Endometrial microvascular endothelial cells (primary cell): Measurements from ENCODE around the gene ZNF221. TPM values are rescaled to one million over a fixed set of nuclear protein-coding genes. Genes with fewer than 3 reads are reported as not detected.

ENCODE experiments used
- total RNA-seq: library from RNA; depleted of rRNA; stranded (reverse); fragments of >200 nt; gene quantifications from one replicate; pipeline ENCODE4 v1.2.3, GENCODE V29; 2015; ENCODE audit errors: inconsistent ontology term

The ZNF221 gene
- total RNA-seq, 1 donor from 2014 or later: 1.2 TPM

Other genes with a start within 250 kb of the ZNF221 start
- not detected for gene IRGC, start 235.2 kb upstream of the ZNF221 start, total RNA-seq
- 13.9 TPM for gene SMG9, start 196.3 kb upstream of the ZNF221 start, total RNA-seq
- 17.4 TPM for gene KCNN4, start 170.3 kb upstream of the ZNF221 start, total RNA-seq
- 0.09 TPM for gene LYPD5, start 148.8 kb upstream of the ZNF221 start, total RNA-seq
- gene ZNF283, start 123.9 kb upstream of the ZNF221 start, total RNA-seq: 1.6 TPM
- 1.1 TPM for gene ZNF404, start 67.3 kb upstream of the ZNF221 start, total RNA-seq
- gene ZNF45, start 15.9 kb upstream of the ZNF221 start, total RNA-seq: 10.5 TPM
- gene ZNF155, start 33.0 kb downstream of the ZNF221 start, total RNA-seq: 3.7 TPM
- 2.0 TPM for gene ZNF230, start 51.7 kb downstream of the ZNF221 start, total RNA-seq
- 0.56 TPM for gene ZNF222, start 74.2 kb downstream of the ZNF221 start, total RNA-seq
- gene ZNF223, start 100.8 kb downstream of the ZNF221 start, total RNA-seq: 10.2 TPM
- 0.93 TPM for gene ZNF284, start 120.9 kb downstream of the ZNF221 start, total RNA-seq
- gene ZNF224, start 143.1 kb downstream of the ZNF221 start, total RNA-seq: 6.5 TPM
- 1.6 TPM for gene ZNF225, start 162.2 kb downstream of the ZNF221 start, total RNA-seq
- gene ZNF234, start 190.3 kb downstream of the ZNF221 start, total RNA-seq: 4.0 TPM
- 26.7 TPM for gene ZNF226, start 213.9 kb downstream of the ZNF221 start, total RNA-seq